ENCODE data around the gene POLK. TPM values are rescaled to one million over a fixed set of nuclear protein-coding genes. Genes with fewer than 3 reads are reported as not detected.
"Not testable (repeated sequence)": the region's sequence is repeated elsewhere in the genome, so short reads cannot be mapped to it uniquely, and the experiment has no call there.

The POLK gene
- total RNA-seq, 2 donors from 2014 or later: 13.7 to 16.8 TPM

GRCh38 chr5:75610201-75610600, 98.5 kb downstream of the POLK start:
- no peaks in the 10 kb centered on the region for H3K4me1 ChIP-seq
- H3K9ac ChIP-seq (ENCODE audit: low read depth in 2 of 2, low read length in 2 of 2): no peak overlapping the region
- no peak overlapping the region for H3K4me3 ChIP-seq
- H3K36me3 ChIP-seq: no peaks in the 10 kb centered on the region
- no peaks in the 10 kb centered on the region for H3K9me3 ChIP-seq
- H3K27ac ChIP-seq: no peak overlapping the region
- no peak for TF ChIP-seq CTCF (IDR thresholded peaks at IDR 0.05)
- no peaks in the 10 kb centered on the region for H3K27me3 ChIP-seq
- intact Hi-C loops (cut with DNase I): no loop called here
- DNase-seq: no peak

- DNase-seq: peak; percentile 54
- Histone ChIP-seq H3K4me3 (peak overlapping the region; percentile 67), H3K9ac (ENCODE audit: low read depth in 2 of 2, low read length in 2 of 2) (peak overlapping the region; percentile 77 to 97), H3K27ac (peak overlapping the region; percentile 45)
- H3K4me1 ChIP-seq; H3K27me3 ChIP-seq; H3K36me3 ChIP-seq; H3K9me3 ChIP-seq; intact Hi-C loops (cut with DNase I): not testable (repeated sequence)
Observed at GRCh38 chr5:75610859-75611310, 99.2 kb downstream of the POLK start.

DNA sequence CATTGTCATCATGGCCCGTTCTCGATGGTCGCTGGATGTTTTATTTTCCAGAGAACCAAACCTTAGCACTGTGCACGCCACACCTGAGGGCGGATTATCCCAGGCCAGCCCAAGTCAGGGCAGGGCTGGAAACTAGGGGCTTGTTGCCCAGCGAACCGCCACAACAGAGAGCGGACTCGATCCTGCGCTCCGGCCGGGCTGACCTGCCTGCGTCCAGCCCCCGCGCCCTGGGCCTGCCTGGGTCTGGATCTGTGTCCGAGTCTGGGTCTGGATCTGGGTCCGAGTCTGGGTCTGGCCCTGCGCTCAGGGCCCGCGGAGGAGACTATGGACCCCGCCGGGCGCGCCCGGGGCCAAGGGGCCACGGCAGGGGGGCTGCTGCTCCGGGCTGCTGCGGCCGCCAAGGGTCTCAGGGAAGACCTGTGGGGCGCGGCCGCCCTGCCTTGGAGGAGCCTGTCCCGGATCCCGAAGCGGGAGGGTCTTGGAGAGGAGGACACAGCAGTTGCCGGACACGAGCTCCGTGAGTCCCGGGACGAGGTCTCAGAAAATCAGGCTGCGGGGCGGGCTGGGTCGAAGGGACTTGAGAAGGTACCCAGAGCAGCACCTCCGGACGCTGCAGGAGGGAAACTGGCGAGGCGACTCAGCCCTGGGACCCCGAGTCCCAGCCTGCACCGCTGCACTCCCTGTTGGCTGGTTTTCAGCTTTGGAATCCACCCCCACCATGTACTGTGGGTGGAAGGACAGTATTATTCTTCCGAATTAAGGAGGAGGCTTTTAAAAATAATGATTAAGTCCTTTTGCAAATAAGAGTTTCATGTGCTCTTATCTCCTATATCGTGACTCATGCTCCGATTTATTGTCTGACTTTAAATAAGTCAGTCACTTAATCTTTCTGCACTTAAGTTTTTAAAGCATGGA, 99.9 kb downstream of the POLK start, which contains the start of gene ANKDD1B:
ANKDD1B (plus strand) TSS at position 143 of the 915 bp plus-strand sequence; CDS start at position 325, 182 bp downstream.
- Histone ChIP-seq H3K27ac (peak within 1 kb of the TSS; percentile 45), H3K9me3 (no peaks in the 10 kb centered on the region), H3K27me3 (no peaks in the 10 kb centered on the region), H3K9ac (ENCODE audit: low read depth in 2 of 2, low read length in 2 of 2) (peak within 1 kb of the TSS; percentile 77 to 97), H3K36me3 (no peaks in the 10 kb centered on the region), H3K4me3 (peak within 1 kb of the TSS; percentile 67), H3K4me1 (peaks cover 4% of the 10 kb centered on the region)
- intact Hi-C loops (cut with DNase I): no loop called here
- no peak for TF ChIP-seq CTCF (IDR thresholded peaks at IDR 0.05)
- DNase-seq: peak; percentile 54

DNA sequence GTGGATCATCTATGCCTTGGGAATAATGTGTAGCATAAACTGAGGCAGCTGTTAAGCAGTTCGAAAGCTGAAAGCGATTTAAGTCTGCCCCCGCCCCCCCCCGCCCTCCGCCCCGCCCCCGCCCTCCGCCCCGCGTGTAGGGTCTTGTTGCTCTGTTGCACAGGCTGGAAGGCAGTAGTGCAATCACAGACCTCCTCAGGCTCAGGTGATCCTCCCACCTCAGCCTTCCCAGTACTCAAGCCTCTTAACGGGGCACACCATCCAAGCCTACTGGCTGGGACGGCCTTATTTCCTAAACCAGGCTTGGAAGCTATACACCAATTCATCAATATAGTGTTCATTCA, 100.5 kb downstream of the POLK start:
- DNase-seq: no peak
- Histone ChIP-seq H3K9ac (ENCODE audit: low read depth in 2 of 2, low read length in 2 of 2) (peak overlapping the region; percentile 77 to 97), H3K9me3 (no peaks in the 10 kb centered on the region), H3K27ac (peak overlapping the region; percentile 45), H3K4me1 (peaks cover 10% of the 10 kb centered on the region), H3K4me3 (no peak overlapping the region), H3K27me3 (no peaks in the 10 kb centered on the region), H3K36me3 (no peaks in the 10 kb centered on the region)
- no peak for TF ChIP-seq CTCF (IDR thresholded peaks at IDR 0.05)
- intact Hi-C loops (cut with DNase I): no loop called here

DNA sequence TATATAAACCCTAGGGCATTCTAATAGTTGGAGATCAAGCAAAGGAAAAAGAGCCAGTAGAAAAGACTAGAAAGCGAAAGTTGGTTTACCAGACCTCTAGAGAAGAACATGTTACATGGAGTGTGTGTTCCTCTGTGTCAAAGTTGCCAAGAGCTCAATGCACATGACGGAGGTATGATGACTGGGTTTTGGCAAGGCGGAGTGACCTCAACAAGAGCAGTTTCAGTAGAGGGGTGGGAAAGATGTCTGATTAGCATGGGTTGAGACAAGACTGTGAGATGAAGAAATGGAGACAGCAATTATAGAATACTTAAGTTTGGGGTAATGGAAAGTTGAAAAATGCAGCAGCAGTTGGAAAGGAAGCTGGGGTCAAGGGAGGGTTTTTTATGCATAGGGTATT, 101.2 kb downstream of the POLK start:
- Histone ChIP-seq H3K27ac (no peak overlapping the region), H3K36me3 (no peaks in the 10 kb centered on the region), H3K27me3 (no peaks in the 10 kb centered on the region), H3K9ac (ENCODE audit: low read depth in 2 of 2, low read length in 2 of 2) (no peak overlapping the region), H3K4me3 (no peak overlapping the region), H3K4me1 (peaks cover 10% of the 10 kb centered on the region), H3K9me3 (no peaks in the 10 kb centered on the region)
- intact Hi-C loops (cut with DNase I): no loop called here
- no peak for DNase-seq
- TF ChIP-seq CTCF (IDR thresholded peaks at IDR 0.05): no peak

- Histone ChIP-seq H3K9me3 (no peaks in the 10 kb centered on the region), H3K9ac (ENCODE audit: low read depth in 2 of 2, low read length in 2 of 2) (no peak overlapping the region), H3K36me3 (no peaks in the 10 kb centered on the region), H3K4me1 (peaks cover 10% of the 10 kb centered on the region), H3K27ac (no peak overlapping the region), H3K27me3 (no peaks in the 10 kb centered on the region), H3K4me3 (no peak overlapping the region)
- intact Hi-C loops (cut with DNase I): no loop called here
- no peak for DNase-seq
- TF ChIP-seq CTCF (IDR thresholded peaks at IDR 0.05): no peak
Observed at GRCh38 chr5:75614176-75614575, 102.5 kb downstream of the POLK start.
